Lung (tissue), 12 donors: Measurements from ENCODE around the gene RMC1. TPM values are rescaled to one million over a fixed set of nuclear protein-coding genes. Genes with fewer than 3 reads are reported as not detected.

ENCODE experiments used
- ATAC-seq: fragments of 200-7000 bp; cut with Tn5 transposase; one replicate; pipeline ENCODE4 v1.9.1; 2020; ENCODE audit warnings: moderate number of reproducible peaks; ENCODE audit not compliant: insufficient read depth, low FRiP score
- DNase-seq, 3 donors: peaks; one replicate each; pipeline ENCODE4 v3.0.0-alpha.2; 2013 to 2017
- H3K27ac ChIP-seq, 2 donors: one replicate each; pipeline ENCODE4 v1.5.1; 2013; ENCODE audit warnings: mild to moderate bottlenecking in 2 of 2, moderate library complexity in 2 of 2, control low read depth in 1 of 2, inconsistent platforms in 1 of 2, low read depth in 1 of 2, low read length in 1 of 2
- H3K27me3 ChIP-seq, 3 donors: one replicate each; pipeline ENCODE4 v1.5.1; 2013; ENCODE audit warnings: low read length in 2 of 3; ENCODE audit not compliant: control insufficient read depth in 3 of 3, insufficient read depth in 3 of 3
- H3K36me3 ChIP-seq, 4 donors: one replicate each; pipeline ENCODE4 v1.5.1; 2013; ENCODE audit warnings: low read length in 4 of 4, mild to moderate bottlenecking in 1 of 4, moderate library complexity in 1 of 4; ENCODE audit not compliant: control insufficient read depth in 4 of 4, insufficient read depth in 4 of 4
- H3K4me1 ChIP-seq, 5 donors: one replicate each; pipeline ENCODE4 v1.5.1; 2013; ENCODE audit warnings: low read length in 5 of 5, mild to moderate bottlenecking in 2 of 5, moderate library complexity in 1 of 5; ENCODE audit not compliant: control insufficient read depth in 5 of 5, insufficient read depth in 5 of 5
- H3K4me3 ChIP-seq: one replicate; pipeline ENCODE4 v1.5.1; 2013; ENCODE audit warnings: mild to moderate bottlenecking, control low read depth, moderate library complexity
- H3K9ac ChIP-seq, 2 donors: one replicate each; pipeline ENCODE4 v1.5.1; 2013; ENCODE audit warnings: low read length in 2 of 2, control low read depth in 1 of 2; ENCODE audit not compliant: insufficient read depth in 1 of 2
- H3K9me3 ChIP-seq, 4 donors: one replicate each; pipeline ENCODE4 v1.5.1; 2013; ENCODE audit warnings: low read length in 3 of 4, mild to moderate bottlenecking in 1 of 4, moderate library complexity in 1 of 4; ENCODE audit not compliant: control insufficient read depth in 4 of 4, insufficient read depth in 3 of 4
- CTCF ChIP-seq: IDR thresholded peaks from 2 replicates; pipeline ENCODE4 v1.5.1; 2012; ENCODE audit warnings: mild to moderate bottlenecking; ENCODE audit errors: control extremely low read depth, extremely low read depth
- WGBS, 2 donors: extraction: QIAGEN DNeasy Blood & Tissue Kit; methylation state at CpG; one replicate each; pipeline ENCODE4 v1.1.7; 2013; 5-methylcytosine and 5-hydroxymethylcytosine counted together
- polyA plus RNA-seq, 2 donors: library from polyadenylated mRNA; stranded (reverse); fragments of 200-250 nt; gene quantifications; one replicate each; pipeline ENCODE4 v1.2.1, GENCODE V29; 2013
- total RNA-seq, 2 donors: library from RNA; depleted of rRNA in 1 of 2; stranded (reverse); fragments of >200 nt in 1 of 2; gene quantifications; one replicate each; pipeline ENCODE4 v1.2.1, GENCODE V29; 2014 to 2021
- donor health status: control.
- donor health status: control.
- donor health status: Bipolar disorder and iron deficiency.
- donor health status: healthy.
- donor health status: DM: yes; HTN: yes; CAD: no.

RMC1 gene
- total and polyA plus RNA-seq, 4 donors: 28.2 to 71.3 (median 32.2) TPM

GRCh38 chr18:23569299-23570063, 66.2 kb downstream of the RMC1 start:
- Histone ChIP-seq H3K9ac (no peak overlapping the region), H3K36me3 (peaks cover 0 to 43% (median 12%) of the 10 kb centered on the region in 4 donors)

DNA sequence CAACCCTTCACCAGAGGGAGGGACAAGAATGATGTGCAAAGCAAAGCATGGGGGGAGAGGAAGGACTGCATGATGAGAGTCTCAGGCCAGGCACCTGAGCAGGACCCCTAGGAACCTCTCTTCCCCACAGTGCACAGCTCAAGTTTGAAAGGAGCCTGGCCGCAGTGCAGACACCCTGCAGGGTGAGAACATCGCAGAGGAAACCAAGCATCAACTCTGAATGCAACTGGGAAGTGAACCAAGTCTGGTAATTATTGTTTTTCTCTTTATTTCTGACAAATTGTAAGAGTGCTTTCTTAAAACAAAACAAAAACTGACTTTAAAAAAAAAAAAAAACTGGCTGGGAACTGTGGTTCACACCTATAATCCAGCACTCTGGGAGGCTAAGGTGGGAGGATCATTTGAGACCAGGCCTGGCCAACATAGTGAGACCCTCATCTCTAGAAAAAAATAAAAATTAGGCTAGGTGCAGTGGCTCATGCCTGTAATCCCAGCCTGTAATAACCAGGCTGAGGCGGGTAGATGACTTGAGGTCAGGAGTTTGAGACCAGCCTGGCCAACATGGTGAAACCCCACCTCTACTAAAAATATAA, 67.7 kb downstream of the RMC1 start:
- no peak for TF ChIP-seq CTCF
- Histone ChIP-seq H3K4me1 (peaks cover 4 to 36% (median 15%) of the 10 kb centered on the region in 5 donors), H3K4me3 (no peak overlapping the region), H3K27ac (no peak overlapping the region), H3K27me3 (no peaks in the 10 kb centered on the region), H3K9ac (no peak overlapping the region), H3K9me3 (no peaks in the 10 kb centered on the region), H3K36me3 (peaks cover 0 to 41% (median 11%) of the 10 kb centered on the region in 4 donors)
- no peak for DNase-seq
- 65 to 98% methylated on average over 3 of the region's 3 CpGs for WGBS, 2 donors
- no peak for ATAC-seq

More at GRCh38 chr18:23569299-23570063, 66.2 kb downstream of the RMC1 start:
- Histone ChIP-seq H3K4me3 (no peak overlapping the region), H3K27me3 (no peaks in the 10 kb centered on the region), H3K9me3 (no peaks in the 10 kb centered on the region), H3K27ac (no peak overlapping the region), H3K4me1 (peaks cover 0 to 31% (median 15%) of the 10 kb centered on the region in 5 donors)
- ATAC-seq (no peak), DNase-seq (no peak)
- no peak for TF ChIP-seq CTCF
- WGBS, 2 donors: 97 to 98% methylated on average over 5 of the region's 5 CpGs

GRCh38 chr18:23572012-23572411, 68.7 kb downstream of the RMC1 start:
- peaks cover 0 to 32% (median 11%) of the 10 kb centered on the region in 4 donors for H3K36me3 ChIP-seq
- no peak overlapping the region for H3K27ac ChIP-seq
- H3K9ac ChIP-seq: no peak overlapping the region
- H3K9me3 ChIP-seq: no peaks in the 10 kb centered on the region
- TF ChIP-seq CTCF: no peak
- H3K27me3 ChIP-seq: no peaks in the 10 kb centered on the region
- H3K4me3 ChIP-seq: no peak overlapping the region
- DNase-seq: no peak
- peaks cover 4 to 35% (median 15%) of the 10 kb centered on the region in 5 donors for H3K4me1 ChIP-seq
- 79 to 84% methylated on average over 2 of the region's 2 CpGs for WGBS, 2 donors
- no peak for ATAC-seq
